Panc1 (cell line): ENCODE data around the gene CHPT1.

Source experiments
- CTCF ChIP-seq: fragments of 450-650 bp; IDR thresholded peaks from 2 replicates; pipeline ENCODE4 v1.5.1; 2017; ENCODE audit warnings: mild to moderate bottlenecking
- POLR2AphosphoS5 ChIP-seq: IDR thresholded peaks from 2 replicates; pipeline ENCODE4 v1.6.1; 2012; ENCODE audit warnings: mild to moderate bottlenecking, low read depth, low read length, moderate library complexity
- SIN3A ChIP-seq: IDR thresholded peaks from 2 replicates; pipeline ENCODE4 v1.6.1; 2012; ENCODE audit warnings: low read depth, mild to moderate bottlenecking, low read length, moderate library complexity, borderline replicate concordance; ENCODE audit not compliant: insufficient read depth

DNA sequence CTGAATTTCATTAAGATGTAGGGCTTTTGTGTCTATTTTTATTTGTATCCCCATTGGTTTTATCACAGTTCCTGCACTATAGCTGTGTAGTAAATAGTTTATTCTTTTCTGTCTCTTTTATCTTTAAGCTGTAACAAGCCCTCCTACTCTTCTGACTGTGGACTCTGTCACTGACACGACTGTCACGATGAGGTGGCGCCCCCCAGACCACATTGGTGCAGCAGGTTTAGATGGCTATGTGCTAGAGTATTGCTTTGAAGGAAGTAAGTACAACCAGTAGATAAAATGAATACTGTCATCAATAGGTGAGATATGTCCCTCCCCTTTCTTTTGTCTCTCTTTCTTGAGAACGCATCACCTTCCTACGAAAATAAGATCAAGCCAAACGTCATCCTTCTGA, 34.1 kb upstream of the CHPT1 start:
- TF ChIP-seq SIN3A = no peak
- TF ChIP-seq CTCF = no peak
- no peak for TF ChIP-seq POLR2AphosphoS5
